ENCODE measurements around the gene USP46.

- TF ChIP-seq ZNF687 (CRISPR knock-in tag; IDR thresholded peaks at IDR 0.05) (no peak), CEBPB (IDR thresholded peaks at IDR 0.05; ENCODE audit: borderline replicate concordance, low read depth, low read length) (no peak), NFE2L1 (CRISPR knock-in tag; IDR thresholded peaks at IDR 0.05; ENCODE audit: borderline replicate concordance) (no peak), ATF7-NPFF (CRISPR knock-in tag; IDR thresholded peaks at IDR 0.05; ENCODE audit: low read depth) (no peak), POLR2A (IDR thresholded peaks at IDR 0.05; ENCODE audit: insufficient read depth in 1 of 2, low read depth in 2 of 2, low read length in 2 of 2) (no peak), ZNF256 (CRISPR knock-in tag; conservative IDR thresholded peaks at IDR 0.05) (no peak), PRPF4 (IDR thresholded peaks at IDR 0.05; ENCODE audit: low read depth, low read length, poor library complexity, severe bottlenecking) (no peak)
Observed at GRCh38 chr4:52655506-52655905, 3.6 kb downstream of the USP46 start.

Data from HepG2 (cell line).